OCI-LY1 (cell line): Measurements from ENCODE around the gene STAT3.

Experiments
- H2AFZ ChIP-seq: fragments of 200-600 bp; sonication (generic), shearing (Covaris generic); 2 replicates; pipeline ENCODE4 v1.6.0; 2014; ENCODE audit warnings: antibody characterized with exemption, mild to moderate bottlenecking, low read length
- H3F3A ChIP-seq: fragments of 200-600 bp; sonication (generic), shearing (Covaris generic); 2 replicates; pipeline ENCODE4 v1.6.0; 2014; ENCODE audit warnings: mild to moderate bottlenecking, antibody characterized with exemption, low read length, moderate library complexity; ENCODE audit not compliant: insufficient read depth
- H3K27ac ChIP-seq: fragments of 200-600 bp; sonication (generic); 2 replicates; pipeline ENCODE4 v1.5.1; 2014; ENCODE audit warnings: low read length, mixed run types, mild to moderate bottlenecking, low read depth; ENCODE audit not compliant: poor library complexity, severe bottlenecking
- H3K27me3 ChIP-seq: fragments of 200-600 bp; sonication (generic); 2 replicates; pipeline ENCODE4 v1.6.0; 2014; ENCODE audit warnings: antibody characterized with exemption, mild to moderate bottlenecking, low read length, moderate library complexity; ENCODE audit not compliant: insufficient read depth
- H3K36me3 ChIP-seq: fragments of 200-600 bp; sonication (generic); 2 replicates; pipeline ENCODE4 v1.6.1; 2014; ENCODE audit warnings: mild to moderate bottlenecking, antibody characterized with exemption, low read length, moderate library complexity, mixed read lengths; ENCODE audit not compliant: insufficient read depth
- H3K4me1 ChIP-seq: fragments of 200-600 bp; sonication (generic); 2 replicates; pipeline ENCODE4 v1.5.1; 2014; ENCODE audit warnings: mild to moderate bottlenecking, low read length, moderate library complexity; ENCODE audit not compliant: insufficient read depth, severe bottlenecking
- H3K4me2 ChIP-seq: fragments of 200-600 bp; sonication (generic), shearing (Covaris generic); 2 replicates; pipeline ENCODE4 v1.6.1; 2014; ENCODE audit warnings: low read length
- H3K4me3 ChIP-seq: fragments of 200-600 bp; sonication (generic); 2 replicates; pipeline ENCODE4 v1.5.1; 2014; ENCODE audit warnings: low read length, low read depth, mild to moderate bottlenecking, mixed read lengths; ENCODE audit not compliant: poor library complexity, severe bottlenecking
- H3K79me2 ChIP-seq: fragments of 200-600 bp; shearing (Covaris generic); 2 replicates; pipeline ENCODE4 v1.6.1; 2016; ENCODE audit warnings: mixed run types, low read length, mixed read lengths; ENCODE audit not compliant: insufficient read depth
- H3K9ac ChIP-seq: fragments of 200-600 bp; sonication (generic), shearing (Covaris generic); 2 replicates; pipeline ENCODE4 v1.6.1; 2014; ENCODE audit warnings: mild to moderate bottlenecking, low read length, mixed read lengths
- H3K9me2 ChIP-seq: fragments of 200-600 bp; sonication (generic), shearing (Covaris generic); 2 replicates; pipeline ENCODE4 v1.6.1; 2014; ENCODE audit warnings: low read depth, mild to moderate bottlenecking, low read length, mixed read lengths
- H3K9me3 ChIP-seq: fragments of 200-600 bp; shearing (Covaris generic); 2 replicates; pipeline ENCODE4 v1.6.1; 2014; ENCODE audit warnings: low read length, mixed read lengths
- H4K20me1 ChIP-seq: fragments of 200-600 bp; sonication (generic), shearing (Covaris generic); 2 replicates; pipeline ENCODE4 v1.6.0; 2016; ENCODE audit warnings: mild to moderate bottlenecking, low read length; ENCODE audit not compliant: insufficient read depth
- EZH2 ChIP-seq: fragments of 200-600 bp; sonication (generic), shearing (Covaris generic); IDR thresholded peaks from 2 replicates; pipeline ENCODE4 v1.8.0; 2017; ENCODE audit warnings: borderline replicate concordance, mixed run types, mild to moderate bottlenecking, antibody characterized with exemption, low read length, moderate library complexity, mixed read lengths
- TF ChIP-seq, protein P1 (sequence below): fragments of 200-600 bp; sonication (generic), shearing (Covaris generic); IDR thresholded peaks from 2 replicates; pipeline ENCODE4 v1.5.1; 2017; ENCODE audit warnings: mild to moderate bottlenecking, antibody characterized with exemption, low read length, moderate library complexity, mixed read lengths

The STAT3 gene

GRCh38 chr17:42283241-42284023, 104.8 kb downstream of the STAT3 start:
- no peak overlapping the region for H3K9ac ChIP-seq
- H3K27ac ChIP-seq: no peak overlapping the region
- peaks cover 8% of the 10 kb centered on the region; the same call in 1 of the 2 replicates for H3K27me3 ChIP-seq
- no peak overlapping the region for H3K4me2 ChIP-seq
- TF ChIP-seq EZH2: no peak
- TF ChIP-seq, protein P1, sequence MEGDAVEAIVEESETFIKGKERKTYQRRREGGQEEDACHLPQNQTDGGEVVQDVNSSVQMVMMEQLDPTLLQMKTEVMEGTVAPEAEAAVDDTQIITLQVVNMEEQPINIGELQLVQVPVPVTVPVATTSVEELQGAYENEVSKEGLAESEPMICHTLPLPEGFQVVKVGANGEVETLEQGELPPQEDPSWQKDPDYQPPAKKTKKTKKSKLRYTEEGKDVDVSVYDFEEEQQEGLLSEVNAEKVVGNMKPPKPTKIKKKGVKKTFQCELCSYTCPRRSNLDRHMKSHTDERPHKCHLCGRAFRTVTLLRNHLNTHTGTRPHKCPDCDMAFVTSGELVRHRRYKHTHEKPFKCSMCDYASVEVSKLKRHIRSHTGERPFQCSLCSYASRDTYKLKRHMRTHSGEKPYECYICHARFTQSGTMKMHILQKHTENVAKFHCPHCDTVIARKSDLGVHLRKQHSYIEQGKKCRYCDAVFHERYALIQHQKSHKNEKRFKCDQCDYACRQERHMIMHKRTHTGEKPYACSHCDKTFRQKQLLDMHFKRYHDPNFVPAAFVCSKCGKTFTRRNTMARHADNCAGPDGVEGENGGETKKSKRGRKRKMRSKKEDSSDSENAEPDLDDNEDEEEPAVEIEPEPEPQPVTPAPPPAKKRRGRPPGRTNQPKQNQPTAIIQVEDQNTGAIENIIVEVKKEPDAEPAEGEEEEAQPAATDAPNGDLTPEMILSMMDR: no peak
- no peaks in the 10 kb centered on the region for H3F3A ChIP-seq
- no peaks in the 10 kb centered on the region for H4K20me1 ChIP-seq
- no peak overlapping the region for H2AFZ ChIP-seq
- H3K79me2 ChIP-seq: no peaks in the 10 kb centered on the region
- no peaks in the 10 kb centered on the region for H3K36me3 ChIP-seq
- H3K4me1 ChIP-seq: peaks cover under 1% of the 10 kb centered on the region
- H3K4me3 ChIP-seq: no peak overlapping the region
- no peaks in the 10 kb centered on the region for H3K9me3 ChIP-seq
- no peaks in the 10 kb centered on the region for H3K9me2 ChIP-seq

GRCh38 chr17:42282478-42283080, 105.7 kb downstream of the STAT3 start:
- no peaks in the 10 kb centered on the region for H3K36me3 ChIP-seq
- no peaks in the 10 kb centered on the region for H4K20me1 ChIP-seq
- H3K27ac ChIP-seq: no peak overlapping the region
- no peaks in the 10 kb centered on the region for H3F3A ChIP-seq
- no peak overlapping the region for H3K4me3 ChIP-seq
- H3K9me3 ChIP-seq: no peaks in the 10 kb centered on the region
- TF ChIP-seq EZH2: no peak
- TF ChIP-seq, protein P1: no peak
- H3K79me2 ChIP-seq: no peaks in the 10 kb centered on the region
- H3K4me2 ChIP-seq: no peak overlapping the region
- no peak overlapping the region for H3K9ac ChIP-seq
- H3K4me1 ChIP-seq: no peaks in the 10 kb centered on the region
- H3K9me2 ChIP-seq: no peaks in the 10 kb centered on the region
- H3K27me3 ChIP-seq: peaks cover 8% of the 10 kb centered on the region; the same call in 1 of the 2 replicates
- H2AFZ ChIP-seq: no peak overlapping the region

DNA sequence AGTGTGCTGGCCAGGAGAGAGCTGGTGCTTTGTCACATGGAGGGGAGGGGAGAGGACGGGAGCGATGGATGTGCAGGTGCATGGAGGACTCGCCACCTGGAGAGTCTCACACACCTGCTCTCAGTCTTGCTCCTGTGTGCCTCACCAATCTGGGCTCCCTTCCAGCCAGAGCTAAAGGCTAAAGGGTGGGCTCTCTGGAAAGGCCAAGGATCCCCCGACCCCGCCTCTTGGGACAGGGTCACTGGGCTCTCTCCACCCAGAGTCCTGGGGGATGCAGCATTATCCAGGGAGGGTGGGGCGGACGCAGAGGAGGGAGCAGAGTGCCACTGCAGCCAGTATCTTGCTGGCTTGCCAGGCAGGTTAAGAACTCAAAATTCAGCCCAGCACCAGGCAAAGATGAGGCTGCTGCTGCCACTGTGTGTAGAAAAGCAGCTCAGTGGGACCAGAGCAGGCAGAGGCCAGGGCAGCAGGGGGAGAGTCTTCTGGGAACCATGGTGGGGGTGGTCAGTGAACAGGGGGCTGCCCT, 106.6 kb downstream of the STAT3 start:
- no peak overlapping the region for H3K4me3 ChIP-seq
- no peak overlapping the region for H3K27ac ChIP-seq
- no peak overlapping the region for H3K4me2 ChIP-seq
- H3K9me2 ChIP-seq: no peaks in the 10 kb centered on the region
- H3K79me2 ChIP-seq: no peaks in the 10 kb centered on the region
- TF ChIP-seq, protein P1: no peak
- TF ChIP-seq EZH2: no peak
- H3K27me3 ChIP-seq: peaks cover 5% of the 10 kb centered on the region; the same call in 1 of the 2 replicates
- no peaks in the 10 kb centered on the region for H4K20me1 ChIP-seq
- H3K4me1 ChIP-seq: peaks cover 3% of the 10 kb centered on the region
- no peaks in the 10 kb centered on the region for H3F3A ChIP-seq
- no peaks in the 10 kb centered on the region for H3K36me3 ChIP-seq
- H3K9ac ChIP-seq: no peak overlapping the region
- no peak overlapping the region for H2AFZ ChIP-seq
- H3K9me3 ChIP-seq: no peaks in the 10 kb centered on the region
